COLO829 (cell line): ENCODE data around the gene RRM2.
"Not testable (repeated sequence)": the region's sequence is repeated elsewhere in the genome, so short reads cannot be mapped to it uniquely, and the experiment has no call there.

ENCODE experiments used
- DNase-seq: peaks from one replicate; pipeline ENCODE4 v3.0.0; 2012; ENCODE audit warnings: low spot score

RRM2 gene

GRCh38 chr2:10132596-10132995 lies 10.1 kb downstream of the RRM2 start:
- DNase-seq: no peak

GRCh38 chr2:10132996-10133647 lies 10.6 kb downstream of the RRM2 start:
- no peak for DNase-seq

GRCh38 chr2:10135296-10136089 lies 13.0 kb downstream of the RRM2 start:
- DNase-seq: peak; percentile 94

GRCh38 chr2:10136101-10136934 lies 13.8 kb downstream of the RRM2 start:
- DNase-seq: no peak

- no peak for DNase-seq
Observed at GRCh38 chr2:10137053-10137843, 14.7 kb downstream of the RRM2 start.

- no peak for DNase-seq
Observed at GRCh38 chr2:10139536-10139935, 17.0 kb downstream of the RRM2 start.

- DNase-seq: no peak
Observed at GRCh38 chr2:10140841-10141610, 18.5 kb downstream of the RRM2 start.

GRCh38 chr2:10141736-10142639 lies 19.4 kb downstream of the RRM2 start:
- DNase-seq: no peak

GRCh38 chr2:10142640-10142965 lies 20.1 kb downstream of the RRM2 start:
- no peak for DNase-seq

- DNase-seq: no peak
Observed at GRCh38 chr2:10144771-10145518, 22.4 kb downstream of the RRM2 start.

- DNase-seq: no peak
Observed at GRCh38 chr2:10145519-10146357, 23.2 kb downstream of the RRM2 start.

GRCh38 chr2:10146366-10147005 lies 23.9 kb downstream of the RRM2 start:
- DNase-seq: no peak

GRCh38 chr2:10147050-10147660 lies 24.6 kb downstream of the RRM2 start:
- not testable (repeated sequence) for DNase-seq

GRCh38 chr2:10148268-10148667 lies 25.7 kb downstream of the RRM2 start:
- DNase-seq: no peak

- no peak for DNase-seq
Observed at GRCh38 chr2:10149635-10150034, 27.1 kb downstream of the RRM2 start.

- no peak for DNase-seq
Observed at GRCh38 chr2:10150436-10150835, 27.9 kb downstream of the RRM2 start.

- DNase-seq: no peak
Observed at GRCh38 chr2:10151462-10151861, 28.9 kb downstream of the RRM2 start.

GRCh38 chr2:10157293-10157692 lies 34.8 kb downstream of the RRM2 start:
- no peak for DNase-seq
